ENCODE data around the gene PLEKHG5.
"Not testable (repeated sequence)": the region's sequence is repeated elsewhere in the genome, so short reads cannot be mapped to it uniquely, and the experiment has no call there.

Gene PLEKHG5

DNA sequence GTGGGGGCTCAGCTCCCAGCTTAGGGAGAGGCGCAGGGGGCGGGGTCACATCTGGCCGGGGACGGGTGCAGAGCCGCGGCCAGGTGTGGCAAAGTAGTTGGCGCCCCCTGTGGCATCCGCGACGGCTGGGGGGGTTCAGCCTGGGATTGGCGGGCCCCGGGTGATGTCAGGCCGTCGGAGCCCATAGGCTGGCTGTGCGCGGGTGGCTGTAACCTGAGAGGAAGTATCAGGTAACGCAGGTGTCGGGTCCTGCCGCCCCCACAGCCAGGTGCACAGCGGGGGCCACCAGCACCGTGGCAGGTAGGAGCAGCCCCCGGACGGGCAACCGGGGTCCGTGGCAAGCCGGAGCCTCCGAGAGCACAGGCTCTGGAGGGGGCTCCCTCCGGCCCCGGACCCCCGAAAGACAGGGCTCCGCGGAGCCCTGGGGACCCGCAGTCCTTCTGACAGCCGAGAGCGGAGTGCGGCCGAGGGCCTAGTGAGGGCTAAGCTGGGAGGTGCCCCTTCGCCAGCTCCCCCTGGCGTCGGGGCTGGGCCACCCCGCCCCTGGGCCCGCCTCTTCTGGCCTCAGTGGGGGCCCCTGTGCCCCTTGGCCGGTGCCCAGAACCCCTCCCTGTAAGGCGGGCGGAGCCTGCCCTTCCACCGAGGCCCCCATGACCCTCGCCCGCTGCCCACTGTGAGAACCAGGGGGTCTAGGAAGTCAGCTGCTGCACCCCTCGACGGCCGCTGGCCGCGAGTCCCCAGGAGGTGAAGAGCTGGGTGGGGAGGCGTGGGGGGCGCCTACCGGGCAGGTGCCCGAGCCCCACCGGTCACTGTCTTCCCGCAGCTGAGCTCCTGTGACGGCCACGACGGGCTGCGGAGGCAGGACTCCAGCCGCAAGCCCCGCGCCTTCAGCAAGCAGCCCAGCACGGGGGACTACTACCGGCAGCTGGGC lies 43.4 kb downstream of the PLEKHG5 start:
- no peak for DNase-seq (ENCODE audit: low read depth in 2 of 2, low spot score in 1 of 2)

DNA sequence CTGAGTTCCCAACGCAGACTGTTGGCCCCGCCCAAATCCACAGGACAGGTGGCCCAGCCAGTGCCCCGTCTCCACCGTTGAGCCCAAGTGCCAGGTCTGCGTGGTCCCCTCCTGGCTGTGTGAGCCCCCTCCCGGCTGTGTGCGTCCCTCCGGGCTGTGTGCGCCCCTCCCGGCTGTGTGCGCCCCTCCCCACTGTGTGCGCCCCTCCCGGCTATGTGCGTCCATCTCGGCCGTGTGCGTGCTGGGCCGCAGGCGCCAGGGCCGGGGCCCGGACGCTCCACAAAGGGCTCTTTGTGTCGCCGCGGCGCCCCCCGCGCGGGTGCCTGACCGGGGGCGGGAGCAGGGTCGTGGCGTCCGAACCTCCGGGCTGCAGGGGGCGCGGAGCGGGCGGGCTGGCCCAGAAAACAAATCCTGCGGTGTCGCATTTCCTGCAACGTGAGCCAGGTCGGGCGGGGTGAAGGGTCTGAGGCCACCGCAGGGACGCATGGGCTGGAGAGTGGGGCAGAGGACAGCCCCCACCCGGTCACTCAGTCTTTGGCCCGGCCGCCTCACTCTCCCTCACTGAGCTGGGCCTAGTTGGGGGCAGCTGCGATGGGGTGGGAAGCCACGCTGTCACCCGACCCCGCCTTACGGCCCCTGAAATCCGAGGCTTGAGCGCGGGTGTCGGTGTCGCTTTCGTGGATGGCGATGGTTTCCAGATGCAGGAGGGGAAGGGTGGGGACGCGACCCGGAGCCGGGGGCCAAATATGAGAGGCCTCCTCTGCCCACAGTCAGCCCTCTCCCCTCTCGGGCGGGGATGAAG lies 44.2 kb downstream of the PLEKHG5 start:
- DNase-seq (ENCODE audit: low read depth in 2 of 2, low spot score in 1 of 2): no peak

DNA sequence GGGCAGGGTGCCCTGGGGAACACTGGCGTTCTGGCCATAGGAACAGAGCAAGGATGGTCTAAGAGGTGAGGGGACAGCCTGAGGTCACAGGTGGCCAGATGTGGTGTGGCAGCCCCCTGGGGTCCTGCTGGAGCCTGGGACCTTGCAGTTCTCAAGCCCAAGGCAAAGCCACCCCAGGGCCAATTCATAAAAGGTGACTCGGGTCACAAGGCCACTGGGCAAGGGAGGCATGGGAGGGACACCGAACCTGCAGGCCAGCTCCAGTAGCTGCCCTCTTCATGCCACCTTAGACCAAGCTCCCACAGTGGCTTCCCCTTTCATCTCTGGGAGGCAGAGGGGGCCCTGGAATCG lies 44.8 kb downstream of the PLEKHG5 start:
- DNase-seq (ENCODE audit: low read depth in 2 of 2, low spot score in 1 of 2): no peak

- not testable (repeated sequence) for DNase-seq (ENCODE audit: low read depth in 2 of 2, low spot score in 1 of 2)
Measured at GRCh38 chr1:6445929-6446328, 45.5 kb downstream of the PLEKHG5 start.

GRCh38 chr1:6445062-6445763 lies 46.3 kb downstream of the PLEKHG5 start:
- no peak for DNase-seq (ENCODE audit: low read depth in 2 of 2, low spot score in 1 of 2)

GRCh38 chr1:6444377-6444776 lies 47.1 kb downstream of the PLEKHG5 start:
- DNase-seq (ENCODE audit: low read depth in 2 of 2, low spot score in 1 of 2): no peak

- no peak for DNase-seq (ENCODE audit: low read depth in 2 of 2, low spot score in 1 of 2)
Measured at GRCh38 chr1:6443339-6444115, 47.9 kb downstream of the PLEKHG5 start.

DNA sequence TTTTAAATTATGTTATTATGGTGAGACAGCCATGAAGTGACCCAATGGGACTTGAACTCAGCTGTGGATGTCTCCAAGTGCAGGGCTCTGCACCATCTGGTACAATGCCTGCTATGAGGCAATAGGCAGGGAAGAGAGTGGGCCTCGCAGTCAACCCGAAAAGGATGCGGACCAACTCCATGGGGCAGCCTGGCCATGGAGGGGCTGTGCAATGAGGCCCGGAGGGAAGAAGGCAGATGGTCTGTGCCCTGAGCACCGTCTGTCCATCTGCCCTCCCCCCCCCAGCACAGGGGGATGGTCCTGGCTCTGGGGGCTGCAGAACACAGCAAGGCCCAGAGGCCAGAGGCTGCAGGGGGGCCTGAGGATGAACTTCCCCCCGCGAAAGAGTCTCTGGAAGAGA lies 49.9 kb downstream of the PLEKHG5 start:
- DNase-seq (ENCODE audit: low read depth in 2 of 2, low spot score in 1 of 2): no peak

- DNase-seq (ENCODE audit: low read depth in 2 of 2, low spot score in 1 of 2): peak in 1 of 2 donors; percentile 53
Measured at GRCh38 chr1:6440198-6441126, 51.0 kb downstream of the PLEKHG5 start.

GRCh38 chr1:6438047-6438525 lies 53.4 kb downstream of the PLEKHG5 start:
- peak; percentile 41 to 52 for DNase-seq (ENCODE audit: low read depth in 2 of 2, low spot score in 1 of 2)

GRCh38 chr1:6437012-6437700 lies 54.3 kb downstream of the PLEKHG5 start:
- DNase-seq (ENCODE audit: low read depth in 2 of 2, low spot score in 1 of 2): not testable (repeated sequence)

- not testable (repeated sequence) for DNase-seq (ENCODE audit: low read depth in 2 of 2, low spot score in 1 of 2)
Measured at GRCh38 chr1:6436277-6436676, 55.2 kb downstream of the PLEKHG5 start.

DNA sequence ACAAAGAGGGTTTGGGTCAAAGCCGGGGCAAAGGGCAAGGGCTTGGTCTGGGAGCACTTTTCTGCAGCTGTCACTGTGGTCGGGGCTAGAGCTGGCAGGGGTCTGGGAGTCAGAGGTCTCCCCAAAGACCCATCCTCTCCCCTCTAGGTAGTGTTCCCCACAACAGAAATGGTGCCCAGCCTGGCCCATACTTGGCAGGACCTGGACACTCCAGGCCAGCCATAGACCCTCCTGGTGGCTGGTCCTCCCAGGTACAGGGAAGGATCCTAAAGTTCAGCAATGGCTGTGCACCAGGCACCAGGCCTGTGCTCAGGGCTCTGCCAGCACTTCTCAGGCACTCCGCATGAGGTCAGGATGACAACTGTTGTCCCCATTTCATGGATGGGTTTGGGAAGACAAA lies 55.9 kb downstream of the PLEKHG5 start:
- DNase-seq (ENCODE audit: low read depth in 2 of 2, low spot score in 1 of 2): no peak

GRCh38 chr1:6435129-6435528 lies 56.3 kb downstream of the PLEKHG5 start:
- no peak for DNase-seq (ENCODE audit: low read depth in 2 of 2, low spot score in 1 of 2)

DNA sequence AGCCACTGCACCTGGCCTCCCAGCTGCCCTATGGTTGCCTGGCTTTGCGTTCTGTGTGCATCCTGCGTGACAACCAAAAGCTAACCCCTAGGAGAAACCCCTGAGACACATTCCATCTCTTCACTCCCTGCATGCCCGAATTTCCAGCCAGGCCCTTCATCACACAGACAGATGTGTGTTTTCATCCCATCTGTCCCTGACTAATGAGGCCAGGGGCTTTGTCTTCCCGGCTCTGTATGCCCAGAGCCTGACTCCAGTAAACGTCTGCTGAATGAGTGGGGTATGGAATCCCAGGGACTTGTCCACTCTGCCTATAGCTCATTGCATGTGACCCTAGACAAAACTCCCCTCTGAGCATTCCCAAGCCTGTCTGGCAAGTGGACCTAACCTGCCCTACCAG lies 57.3 kb downstream of the PLEKHG5 start:
- no peak for DNase-seq (ENCODE audit: low read depth in 2 of 2, low spot score in 1 of 2)

DNA sequence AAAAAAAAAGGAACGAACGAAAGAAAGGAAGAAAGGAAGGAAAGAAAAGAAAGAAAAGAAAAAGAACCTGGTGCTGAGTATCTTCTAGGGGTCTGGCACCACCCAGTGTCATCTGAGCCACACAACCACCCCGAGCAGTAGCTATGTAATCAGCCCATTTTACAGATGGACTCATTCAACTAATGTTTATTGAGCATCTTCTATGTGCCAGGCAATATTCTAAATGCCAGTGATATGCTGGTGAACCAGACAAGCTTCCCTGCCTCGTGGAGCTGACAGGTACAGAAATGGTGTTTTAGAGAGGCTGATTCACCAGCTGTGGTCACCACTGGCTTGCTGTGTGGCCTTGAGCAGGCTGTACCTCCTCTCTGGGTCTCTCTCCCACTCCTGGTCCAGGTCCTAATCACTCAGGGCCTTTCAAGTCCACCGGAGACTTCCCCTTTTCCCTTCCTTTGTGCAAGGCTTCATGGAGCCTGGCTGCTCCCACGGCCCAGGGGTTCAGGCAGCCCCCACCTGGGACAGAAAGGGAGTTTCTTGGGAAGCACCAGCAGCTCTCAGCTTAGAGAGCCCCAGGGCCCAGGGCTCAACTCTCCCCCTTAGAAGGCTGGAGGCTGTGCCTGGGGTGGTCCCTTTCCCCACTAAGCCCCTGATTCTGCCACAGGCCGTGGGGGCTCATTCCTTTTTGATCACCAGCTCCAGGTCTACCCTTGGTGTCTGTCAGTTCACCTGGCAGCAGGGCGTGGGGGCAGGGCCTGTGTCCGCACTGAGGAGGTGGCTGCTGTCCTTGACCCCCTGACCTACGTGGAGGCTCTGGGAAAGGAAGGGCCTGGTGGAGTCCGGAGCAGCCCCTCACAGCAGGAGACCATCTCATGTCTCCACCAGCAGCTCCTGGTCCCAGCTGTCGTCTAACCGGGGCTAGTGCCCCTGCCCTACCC lies 59.6 kb downstream of the PLEKHG5 start:
- DNase-seq (ENCODE audit: low read depth in 2 of 2, low spot score in 1 of 2): not testable (repeated sequence)

- DNase-seq (ENCODE audit: low read depth in 2 of 2, low spot score in 1 of 2): not testable (repeated sequence)
Measured at GRCh38 chr1:6429660-6430411, 61.6 kb downstream of the PLEKHG5 start.
